ENCODE data around the gene RNF150. TPM values are rescaled to one million over a fixed set of nuclear protein-coding genes. Genes with fewer than 3 reads are reported as not detected.

Gene RNF150
- polyA plus RNA-seq, 2 of the 4 experiments (the other 2 are of a cell fraction), result 0.21 to 0.34 TPM

GRCh38 chr4:141066690-141067089 lies 66.6 kb downstream of the RNF150 start:
- DNase-seq (ENCODE audit: low read depth in 1 of 2, low spot score in 1 of 2) (no peak), FAIRE-seq (no peak)

GRCh38 chr4:141065872-141066271 lies 67.4 kb downstream of the RNF150 start:
- no peak for ATAC-seq
- no peaks in the 10 kb centered on the region for H3K9me3 ChIP-seq
- DNase-seq (ENCODE audit: low read depth in 1 of 2, low spot score in 1 of 2), result no peak
- no peak overlapping the region for H3K27ac ChIP-seq
- WGBS (ENCODE audit: missing lambda C conversion rate), result 58% methylated on average over 3 of the region's 3 CpGs
- no peak overlapping the region for H3K4me2 ChIP-seq
- no peak for TF ChIP-seq BCL3 (IDR thresholded peaks at IDR 0.05)
- no peak for TF ChIP-seq CHD2 (IDR thresholded peaks at IDR 0.05; ENCODE audit: low read length, partially characterized antibody)
- TF ChIP-seq MYC (IDR thresholded peaks at IDR 0.05; ENCODE audit: borderline replicate concordance, low read length), result no peak
- TF ChIP-seq CEBPB (IDR thresholded peaks at IDR 0.05), result no peak
- no peak for TF ChIP-seq RCOR1 (IDR thresholded peaks at IDR 0.05; ENCODE audit: low read depth, low read length)
- TF ChIP-seq FOSL2 (IDR thresholded peaks at IDR 0.05), result no peak
- TF ChIP-seq FOSL2 (CRISPR knock-in tag; IDR thresholded peaks at IDR 0.05), result no peak
- TF ChIP-seq HES2 (IDR thresholded peaks at IDR 0.05), result no peak
- TF ChIP-seq PBX3 (IDR thresholded peaks at IDR 0.05), result no peak
- no peak for TF ChIP-seq TP53 (CRISPR knock-in tag; IDR thresholded peaks at IDR 0.05)
- TF ChIP-seq EP300 (IDR thresholded peaks at IDR 0.05), result no peak
- no peak for TF ChIP-seq CHD4 (IDR thresholded peaks at IDR 0.05; ENCODE audit: borderline replicate concordance)
- no peak for TF ChIP-seq NPAS2 (CRISPR knock-in tag; IDR thresholded peaks at IDR 0.05; ENCODE audit: borderline replicate concordance)
- TF ChIP-seq PHF8 (IDR thresholded peaks at IDR 0.05; ENCODE audit: borderline replicate concordance, low read depth), result no peak
- no peak for TF ChIP-seq HDAC2 (IDR thresholded peaks at IDR 0.05)
- no peak for TF ChIP-seq CTCF (IDR thresholded peaks at IDR 0.05)
- no peak for TF ChIP-seq POLR2A (IDR thresholded peaks at IDR 0.05; ENCODE audit: low read length)
- no peak for TF ChIP-seq TFCP2L1 (CRISPR knock-in tag; IDR thresholded peaks at IDR 0.05)
- POLR2A ChIA-PET, result interaction anchor here (0.5 kb wide), 1 partner anchor 1600 kb away, joined by 4 read pairs; no protein-coding TSS in a partner anchor
- H3K4me1 ChIP-seq, result no peaks in the 10 kb centered on the region
- FAIRE-seq, result no peak
- H3K4me3 ChIP-seq, result no peak overlapping the region
- CTCF ChIA-PET, result no interaction called here

More at GRCh38 chr4:141066690-141067089, 66.6 kb downstream of the RNF150 start:
- Histone ChIP-seq H3K4me1 (no peaks in the 10 kb centered on the region), H3K4me2 (no peak overlapping the region), H3K9me3 (no peaks in the 10 kb centered on the region), H3K4me3 (no peak overlapping the region), H3K27ac (no peak overlapping the region)
- ATAC-seq, result no peak
- POLR2A ChIA-PET, result no interaction called here
- CTCF ChIA-PET, result no interaction called here
- 78% methylated on average over 3 of the region's 3 CpGs for WGBS (ENCODE audit: missing lambda C conversion rate)
- TF ChIP-seq EHF (CRISPR knock-in tag; IDR thresholded peaks at IDR 0.05) (no peak), SMC3 (IDR thresholded peaks at IDR 0.05) (no peak), ZSCAN20 (CRISPR knock-in tag; IDR thresholded peaks at IDR 0.05) (no peak), MAFK (IDR thresholded peaks at IDR 0.05; ENCODE audit: partially characterized antibody) (no peak), SREBF2 (IDR thresholded peaks at IDR 0.05) (no peak), E2F6 (IDR thresholded peaks at IDR 0.05; ENCODE audit: borderline replicate concordance, low read depth) (no peak), RFX5 (IDR thresholded peaks at IDR 0.05) (no peak), POLR2AphosphoS2 (conservative IDR thresholded peaks at IDR 0.05; ENCODE audit: low read length) (no peak), RARB (CRISPR knock-in tag; IDR thresholded peaks at IDR 0.05) (no peak), MAX (IDR thresholded peaks at IDR 0.05) (no peak), HEYL (CRISPR knock-in tag; IDR thresholded peaks at IDR 0.05) (no peak), HDAC2 (IDR thresholded peaks at IDR 0.05) (no peak), GATA3 (IDR thresholded peaks at IDR 0.05; ENCODE audit: borderline replicate concordance) (no peak), RNF2 (IDR thresholded peaks at IDR 0.05; ENCODE audit: borderline replicate concordance, low read depth) (no peak), CEBPB (IDR thresholded peaks at IDR 0.05) (no peak)

Data from A549 (cell line).